ENCODE data around the gene NLRX1.

DNA sequence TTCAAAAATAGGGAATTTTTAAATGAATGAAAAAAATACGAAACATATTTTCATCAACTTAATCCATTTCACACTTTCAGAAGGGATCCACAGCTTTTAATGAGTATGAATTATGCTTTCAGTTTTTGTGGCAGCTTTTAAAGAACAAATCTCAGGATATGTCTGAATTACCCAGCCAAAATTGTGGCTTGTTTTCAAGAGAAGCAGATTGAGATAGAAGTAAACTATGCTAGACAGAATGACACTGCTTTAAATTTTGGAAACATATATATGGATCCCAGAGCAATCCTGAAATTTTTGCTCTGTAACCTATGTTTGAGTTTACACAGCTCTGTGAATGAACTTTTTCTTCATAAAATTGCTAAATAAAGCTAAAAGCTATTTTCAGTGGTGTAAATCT is 49.6 kb upstream of the NLRX1 start:
- TF ChIP-seq, protein P1, sequence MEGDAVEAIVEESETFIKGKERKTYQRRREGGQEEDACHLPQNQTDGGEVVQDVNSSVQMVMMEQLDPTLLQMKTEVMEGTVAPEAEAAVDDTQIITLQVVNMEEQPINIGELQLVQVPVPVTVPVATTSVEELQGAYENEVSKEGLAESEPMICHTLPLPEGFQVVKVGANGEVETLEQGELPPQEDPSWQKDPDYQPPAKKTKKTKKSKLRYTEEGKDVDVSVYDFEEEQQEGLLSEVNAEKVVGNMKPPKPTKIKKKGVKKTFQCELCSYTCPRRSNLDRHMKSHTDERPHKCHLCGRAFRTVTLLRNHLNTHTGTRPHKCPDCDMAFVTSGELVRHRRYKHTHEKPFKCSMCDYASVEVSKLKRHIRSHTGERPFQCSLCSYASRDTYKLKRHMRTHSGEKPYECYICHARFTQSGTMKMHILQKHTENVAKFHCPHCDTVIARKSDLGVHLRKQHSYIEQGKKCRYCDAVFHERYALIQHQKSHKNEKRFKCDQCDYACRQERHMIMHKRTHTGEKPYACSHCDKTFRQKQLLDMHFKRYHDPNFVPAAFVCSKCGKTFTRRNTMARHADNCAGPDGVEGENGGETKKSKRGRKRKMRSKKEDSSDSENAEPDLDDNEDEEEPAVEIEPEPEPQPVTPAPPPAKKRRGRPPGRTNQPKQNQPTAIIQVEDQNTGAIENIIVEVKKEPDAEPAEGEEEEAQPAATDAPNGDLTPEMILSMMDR (IDR thresholded peaks at IDR 0.05) = no peak
- TF ChIP-seq POLR2A (IDR thresholded peaks at IDR 0.05) = no peak
